GM12872 (cell line): ENCODE measurements around the gene XPC.

ENCODE experiments used
- CTCF ChIP-seq: IDR thresholded peaks from 3 replicates; pipeline ENCODE4 v1.5.1; 2011; ENCODE audit warnings: low read depth, mild to moderate bottlenecking, low read length, moderate library complexity; ENCODE audit not compliant: insufficient read depth

XPC gene

GRCh38 chr3:14145670-14146380 is 32.6 kb downstream of the XPC start:
- 0 out of 3 replicates have a peak, but pooled peaks have one; percentile 4 for TF ChIP-seq CTCF

DNA sequence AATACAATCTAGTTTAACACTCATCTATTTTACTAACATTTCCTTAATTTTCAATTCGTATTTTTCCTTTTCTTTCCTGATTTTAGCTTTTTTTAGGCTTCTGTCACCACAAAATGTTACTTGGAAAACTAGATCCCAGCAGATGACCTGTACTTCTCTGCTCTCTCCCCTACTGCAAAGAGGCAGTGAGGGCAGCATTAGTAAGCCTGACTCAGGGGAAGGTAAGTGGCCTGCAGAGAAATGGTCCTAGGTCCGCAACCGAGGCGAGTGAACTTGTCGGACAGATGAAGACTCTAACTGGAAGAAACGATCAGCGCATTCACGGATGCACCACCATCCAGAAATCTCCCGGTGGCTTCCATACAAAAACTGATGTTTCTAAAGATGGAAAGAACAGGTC is 33.2 kb downstream of the XPC start:
- no peak for TF ChIP-seq CTCF

DNA sequence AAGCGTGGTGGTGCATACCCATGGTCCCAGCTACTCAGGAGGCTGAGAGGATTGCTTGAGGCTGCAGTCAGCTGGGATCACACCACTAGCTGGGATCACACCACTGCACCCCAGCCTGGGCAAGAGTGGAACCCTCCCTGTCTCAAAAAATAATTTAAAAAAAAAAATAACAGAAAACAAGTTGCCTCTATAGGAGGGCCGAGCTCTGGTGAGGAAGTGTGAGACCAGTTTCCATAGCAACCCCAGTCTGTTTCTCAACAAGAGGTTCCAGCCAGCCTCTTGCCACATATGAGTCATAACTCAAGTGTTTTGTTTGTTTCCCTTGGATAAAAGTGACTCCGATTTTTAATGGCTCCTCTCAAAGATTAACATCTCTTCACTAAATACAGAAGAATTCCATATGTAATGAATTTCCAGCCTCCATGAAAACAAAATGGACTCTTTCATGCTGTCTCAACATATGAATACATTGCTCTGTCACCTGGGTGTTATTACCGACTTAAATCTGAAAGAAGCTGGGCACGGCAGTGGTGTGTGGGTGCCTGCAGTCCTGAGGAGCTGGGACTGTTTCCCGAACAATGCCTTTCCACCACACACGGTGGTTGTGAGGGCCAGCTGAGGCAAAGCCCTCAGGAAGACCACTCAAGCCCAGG is 33.9 kb downstream of the XPC start:
- TF ChIP-seq CTCF: no peak

DNA sequence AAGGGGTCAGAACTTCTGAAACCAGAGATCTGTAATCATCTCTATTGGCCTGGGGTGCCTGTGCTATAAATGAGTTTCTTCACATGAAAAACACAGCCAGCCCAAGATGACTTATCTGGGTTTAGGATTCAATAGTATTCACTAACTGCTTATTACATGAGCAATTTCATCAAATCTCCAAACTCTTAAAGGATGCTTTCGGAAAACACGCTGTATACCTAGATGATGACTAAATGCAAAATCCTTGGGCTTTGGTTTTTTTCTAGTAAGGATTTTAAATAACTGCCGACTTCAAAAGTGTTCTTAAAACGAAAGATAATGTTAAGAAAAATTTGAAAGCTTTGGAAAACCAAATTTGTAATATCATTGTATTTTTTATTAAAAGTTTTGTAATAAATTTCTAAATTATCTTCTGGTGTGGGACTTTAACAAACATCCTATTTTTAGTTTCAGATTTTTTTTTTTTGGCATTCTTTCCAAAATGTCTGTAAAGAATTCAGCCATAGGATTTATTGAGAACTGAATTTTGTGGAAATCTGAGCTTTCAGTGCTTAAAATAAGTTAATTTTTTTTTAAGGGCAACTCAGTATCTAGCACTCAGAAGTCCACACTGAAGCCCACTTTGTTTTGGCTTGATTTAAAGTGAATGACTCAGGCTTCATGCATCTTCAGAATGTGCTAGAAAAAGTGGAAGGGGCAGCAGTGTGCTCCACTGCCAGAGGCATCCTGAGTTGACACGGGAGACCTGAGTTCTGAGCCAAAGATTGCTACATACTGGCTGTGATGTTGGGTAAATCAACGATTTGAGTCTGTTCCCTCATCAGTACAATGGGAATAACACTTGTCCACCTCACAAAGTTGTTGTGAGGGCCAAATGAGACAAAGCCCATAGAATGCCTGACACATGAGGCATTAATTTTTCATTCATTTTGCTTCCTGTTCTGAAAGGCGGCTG is 34.9 kb downstream of the XPC start:
- TF ChIP-seq CTCF: no peak

- no peak for TF ChIP-seq CTCF
Measured at GRCh38 chr3:14142567-14143270, 35.7 kb downstream of the XPC start.

DNA sequence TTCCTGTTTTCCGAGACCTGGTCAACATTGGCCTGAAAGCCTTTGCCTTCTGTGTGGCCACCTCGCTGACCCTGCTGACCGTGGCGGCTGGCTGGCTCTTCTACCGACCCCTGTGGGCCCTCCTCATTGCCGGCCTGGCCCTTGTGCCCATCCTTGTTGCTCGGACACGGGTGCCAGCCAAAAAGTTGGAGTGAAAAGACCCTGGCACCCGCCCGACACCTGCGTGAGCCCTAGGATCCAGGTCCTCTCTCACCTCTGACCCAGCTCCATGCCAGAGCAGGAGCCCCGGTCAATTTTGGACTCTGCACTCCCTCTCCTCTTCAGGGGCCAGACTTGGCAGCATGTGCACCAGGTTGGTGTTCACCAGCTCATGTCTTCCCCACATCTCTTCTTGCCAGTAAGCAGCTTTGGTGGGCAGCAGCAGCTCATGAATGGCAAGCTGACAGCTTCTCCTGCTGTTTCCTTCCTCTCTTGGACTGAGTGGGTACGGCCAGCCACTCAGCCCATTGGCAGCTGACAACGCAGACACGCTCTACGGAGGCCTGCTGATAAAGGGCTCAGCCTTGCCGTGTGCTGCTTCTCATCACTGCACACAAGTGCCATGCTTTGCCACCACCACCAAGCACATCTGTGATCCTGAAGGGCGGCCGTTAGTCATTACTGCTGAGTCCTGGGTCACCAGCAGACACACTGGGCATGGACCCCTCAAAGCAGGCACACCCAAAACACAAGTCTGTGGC is 36.6 kb downstream of the XPC start:
- TF ChIP-seq CTCF: no peak
